SK-N-SH treated with all-trans-retinoic acid at 6 μM for 48 hours (cell line): ENCODE measurements around the gene ZNF792.

Experiments used
- ESRRG ChIP-seq: fragments of 250-450 bp; sonication (Bioruptor Pico); IDR thresholded peaks from 2 replicates; pipeline ENCODE4 v1.6.1; 2021; ENCODE audit warnings: mild to moderate bottlenecking
- GLIS3 ChIP-seq: fragments of 250-450 bp; sonication (Bioruptor Pico); IDR thresholded peaks from 2 replicates; pipeline ENCODE4 v1.5.0; 2020; ENCODE audit warnings: mild to moderate bottlenecking, moderate library complexity
- ISL1 ChIP-seq: fragments of 250-450 bp; sonication (Bioruptor Pico); IDR thresholded peaks from 2 replicates; pipeline ENCODE4 v2.1.2; 2022; ENCODE audit warnings: mild to moderate bottlenecking, moderate library complexity
- OSR1 ChIP-seq: fragments of 250-450 bp; sonication (Bioruptor Pico); IDR thresholded peaks from 2 replicates; pipeline ENCODE4 v1.8.0; 2022; ENCODE audit warnings: moderate library complexity, mild to moderate bottlenecking, inconsistent platforms
- SNAI2 ChIP-seq: fragments of 250-450 bp; sonication (Bioruptor Pico); IDR thresholded peaks from 2 replicates; pipeline ENCODE4 v1.5.0; 2020; ENCODE audit warnings: mild to moderate bottlenecking, moderate library complexity
- TOX ChIP-seq: fragments of 250-450 bp; sonication (Bioruptor Pico); IDR thresholded peaks from 2 replicates; pipeline ENCODE4 v1.8.0; 2021; ENCODE audit warnings: mild to moderate bottlenecking, moderate library complexity, borderline replicate concordance
- ZFP3 ChIP-seq: fragments of 250-450 bp; sonication (Bioruptor Pico); IDR thresholded peaks from 2 replicates; pipeline ENCODE4 v1.5.0; 2020; ENCODE audit warnings: mild to moderate bottlenecking, moderate library complexity
- ZFP30 ChIP-seq: fragments of 450-650 bp; formaldehyde crosslinking; IDR thresholded peaks from 2 replicates; pipeline ENCODE4 v1.5.0; 2022; ENCODE audit warnings: mild to moderate bottlenecking, moderate library complexity
- ZNF565 ChIP-seq: fragments of 450-650 bp; formaldehyde crosslinking; conservative IDR thresholded peaks from 2 replicates; pipeline ENCODE4 v1.5.0; 2020; ENCODE audit warnings: low read depth, mild to moderate bottlenecking, moderate library complexity
- ZNF70 ChIP-seq: fragments of 450-650 bp; formaldehyde crosslinking; IDR thresholded peaks from 2 replicates; pipeline ENCODE4 v1.5.0; 2020; ENCODE audit warnings: mild to moderate bottlenecking, moderate library complexity
- TF ChIP-seq, protein P1 (sequence below): fragments of 250-450 bp; sonication (Bioruptor Pico); IDR thresholded peaks from 2 replicates; pipeline ENCODE4 v1.5.1; 2021; ENCODE audit warnings: mild to moderate bottlenecking, moderate library complexity
- TF ChIP-seq, protein P2 (sequence below): fragments of 250-450 bp; sonication (Bioruptor Pico); IDR thresholded peaks from 2 replicates; pipeline ENCODE4 v1.5.1; 2020; ENCODE audit warnings: low read depth, mild to moderate bottlenecking, moderate library complexity
- TF ChIP-seq, protein P3 (sequence below): fragments of 250-450 bp; sonication (Bioruptor Pico); IDR thresholded peaks from 2 replicates; pipeline ENCODE4 v1.8.0; 2020; ENCODE audit warnings: mild to moderate bottlenecking, moderate library complexity, borderline replicate concordance
- TF ChIP-seq, protein P4 (sequence below): fragments of 250-450 bp; sonication (Bioruptor Pico); IDR thresholded peaks from 2 replicates; pipeline ENCODE4 v1.5.0; 2020; ENCODE audit warnings: mild to moderate bottlenecking, moderate library complexity

DNA sequence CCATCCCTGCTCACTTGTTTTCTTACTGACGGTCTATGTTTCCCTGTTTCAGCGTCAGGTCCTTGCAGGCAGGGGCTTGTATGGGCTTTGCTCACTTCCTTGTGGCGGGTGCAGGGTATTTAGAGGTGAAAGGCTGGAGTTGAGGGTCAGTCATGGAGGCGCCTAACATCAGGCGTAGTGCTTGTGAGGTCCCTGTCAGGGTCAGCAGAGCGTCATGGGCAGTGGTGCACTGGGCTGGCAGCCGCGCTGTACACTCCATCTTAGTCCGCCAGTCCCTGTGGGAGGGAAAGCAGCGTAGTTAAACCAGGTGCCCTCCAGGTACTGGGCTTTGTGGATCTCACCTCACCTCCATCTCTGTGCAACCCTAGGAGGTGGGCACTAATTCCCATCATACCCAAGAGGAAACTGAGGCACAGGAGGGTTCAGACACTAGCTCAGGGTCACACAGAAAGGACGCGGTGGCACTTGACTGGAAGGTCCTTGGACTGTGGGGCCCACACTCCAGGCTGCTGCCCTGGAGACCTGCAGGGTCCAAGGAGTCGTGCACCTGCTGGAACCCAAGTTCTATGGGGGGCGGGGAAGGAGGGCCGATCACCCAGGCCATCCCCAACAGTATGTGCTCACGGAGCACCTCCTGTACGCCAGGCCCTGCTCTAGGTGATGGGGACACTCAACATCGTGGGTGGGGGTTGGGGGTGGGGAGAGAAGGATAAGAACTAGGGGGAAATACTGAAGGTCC is 40.7 kb upstream of the ZNF792 start:
- no peak for TF ChIP-seq OSR1 (CRISPR knock-in tag)
- TF ChIP-seq GLIS3 (CRISPR knock-in tag), result no peak
- TF ChIP-seq, protein P1, sequence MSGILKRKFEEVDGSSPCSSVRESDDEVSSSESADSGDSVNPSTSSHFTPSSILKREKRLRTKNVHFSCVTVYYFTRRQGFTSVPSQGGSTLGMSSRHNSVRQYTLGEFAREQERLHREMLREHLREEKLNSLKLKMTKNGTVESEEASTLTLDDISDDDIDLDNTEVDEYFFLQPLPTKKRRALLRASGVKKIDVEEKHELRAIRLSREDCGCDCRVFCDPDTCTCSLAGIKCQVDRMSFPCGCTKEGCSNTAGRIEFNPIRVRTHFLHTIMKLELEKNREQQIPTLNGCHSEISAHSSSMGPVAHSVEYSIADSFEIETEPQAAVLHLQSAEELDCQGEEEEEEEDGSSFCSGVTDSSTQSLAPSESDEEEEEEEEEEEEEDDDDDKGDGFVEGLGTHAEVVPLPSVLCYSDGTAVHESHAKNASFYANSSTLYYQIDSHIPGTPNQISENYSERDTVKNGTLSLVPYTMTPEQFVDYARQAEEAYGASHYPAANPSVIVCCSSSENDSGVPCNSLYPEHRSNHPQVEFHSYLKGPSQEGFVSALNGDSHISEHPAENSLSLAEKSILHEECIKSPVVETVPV (CRISPR knock-in tag), result no peak
- TF ChIP-seq ZNF565 (CRISPR knock-in tag), result no peak
- TF ChIP-seq ISL1 (CRISPR knock-in tag), result no peak
- TF ChIP-seq ZNF70 (CRISPR knock-in tag), result no peak
- TF ChIP-seq ESRRG (CRISPR knock-in tag), result no peak
- TF ChIP-seq, protein P2, sequence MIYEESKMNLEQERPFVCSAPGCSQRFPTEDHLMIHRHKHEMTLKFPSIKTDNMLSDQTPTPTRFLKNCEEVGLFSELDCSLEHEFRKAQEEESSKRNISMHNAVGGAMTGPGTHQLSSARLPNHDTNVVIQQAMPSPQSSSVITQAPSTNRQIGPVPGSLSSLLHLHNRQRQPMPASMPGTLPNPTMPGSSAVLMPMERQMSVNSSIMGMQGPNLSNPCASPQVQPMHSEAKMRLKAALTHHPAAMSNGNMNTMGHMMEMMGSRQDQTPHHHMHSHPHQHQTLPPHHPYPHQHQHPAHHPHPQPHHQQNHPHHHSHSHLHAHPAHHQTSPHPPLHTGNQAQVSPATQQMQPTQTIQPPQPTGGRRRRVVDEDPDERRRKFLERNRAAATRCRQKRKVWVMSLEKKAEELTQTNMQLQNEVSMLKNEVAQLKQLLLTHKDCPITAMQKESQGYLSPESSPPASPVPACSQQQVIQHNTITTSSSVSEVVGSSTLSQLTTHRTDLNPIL (CRISPR knock-in tag), result no peak
- TF ChIP-seq, protein P3, sequence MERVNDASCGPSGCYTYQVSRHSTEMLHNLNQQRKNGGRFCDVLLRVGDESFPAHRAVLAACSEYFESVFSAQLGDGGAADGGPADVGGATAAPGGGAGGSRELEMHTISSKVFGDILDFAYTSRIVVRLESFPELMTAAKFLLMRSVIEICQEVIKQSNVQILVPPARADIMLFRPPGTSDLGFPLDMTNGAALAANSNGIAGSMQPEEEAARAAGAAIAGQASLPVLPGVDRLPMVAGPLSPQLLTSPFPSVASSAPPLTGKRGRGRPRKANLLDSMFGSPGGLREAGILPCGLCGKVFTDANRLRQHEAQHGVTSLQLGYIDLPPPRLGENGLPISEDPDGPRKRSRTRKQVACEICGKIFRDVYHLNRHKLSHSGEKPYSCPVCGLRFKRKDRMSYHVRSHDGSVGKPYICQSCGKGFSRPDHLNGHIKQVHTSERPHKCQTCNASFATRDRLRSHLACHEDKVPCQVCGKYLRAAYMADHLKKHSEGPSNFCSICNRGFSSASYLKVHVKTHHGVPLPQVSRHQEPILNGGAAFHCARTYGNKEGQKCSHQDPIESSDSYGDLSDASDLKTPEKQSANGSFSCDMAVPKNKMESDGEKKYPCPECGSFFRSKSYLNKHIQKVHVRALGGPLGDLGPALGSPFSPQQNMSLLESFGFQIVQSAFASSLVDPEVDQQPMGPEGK (CRISPR knock-in tag), result no peak
- no peak for TF ChIP-seq SNAI2
- no peak for TF ChIP-seq TOX (CRISPR knock-in tag)
- TF ChIP-seq ZFP3, result no peak
- TF ChIP-seq, protein P4, sequence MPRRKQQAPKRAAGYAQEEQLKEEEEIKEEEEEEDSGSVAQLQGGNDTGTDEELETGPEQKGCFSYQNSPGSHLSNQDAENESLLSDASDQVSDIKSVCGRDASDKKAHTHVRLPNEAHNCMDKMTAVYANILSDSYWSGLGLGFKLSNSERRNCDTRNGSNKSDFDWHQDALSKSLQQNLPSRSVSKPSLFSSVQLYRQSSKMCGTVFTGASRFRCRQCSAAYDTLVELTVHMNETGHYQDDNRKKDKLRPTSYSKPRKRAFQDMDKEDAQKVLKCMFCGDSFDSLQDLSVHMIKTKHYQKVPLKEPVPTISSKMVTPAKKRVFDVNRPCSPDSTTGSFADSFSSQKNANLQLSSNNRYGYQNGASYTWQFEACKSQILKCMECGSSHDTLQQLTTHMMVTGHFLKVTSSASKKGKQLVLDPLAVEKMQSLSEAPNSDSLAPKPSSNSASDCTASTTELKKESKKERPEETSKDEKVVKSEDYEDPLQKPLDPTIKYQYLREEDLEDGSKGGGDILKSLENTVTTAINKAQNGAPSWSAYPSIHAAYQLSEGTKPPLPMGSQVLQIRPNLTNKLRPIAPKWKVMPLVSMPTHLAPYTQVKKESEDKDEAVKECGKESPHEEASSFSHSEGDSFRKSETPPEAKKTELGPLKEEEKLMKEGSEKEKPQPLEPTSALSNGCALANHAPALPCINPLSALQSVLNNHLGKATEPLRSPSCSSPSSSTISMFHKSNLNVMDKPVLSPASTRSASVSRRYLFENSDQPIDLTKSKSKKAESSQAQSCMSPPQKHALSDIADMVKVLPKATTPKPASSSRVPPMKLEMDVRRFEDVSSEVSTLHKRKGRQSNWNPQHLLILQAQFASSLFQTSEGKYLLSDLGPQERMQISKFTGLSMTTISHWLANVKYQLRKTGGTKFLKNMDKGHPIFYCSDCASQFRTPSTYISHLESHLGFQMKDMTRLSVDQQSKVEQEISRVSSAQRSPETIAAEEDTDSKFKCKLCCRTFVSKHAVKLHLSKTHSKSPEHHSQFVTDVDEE, result no peak
- no peak for TF ChIP-seq ZFP30 (CRISPR knock-in tag)
